Parathyroid adenoma (tissue), 2 donors: Measurements from ENCODE around the gene MISP.

ENCODE experiments used
- H2AFZ ChIP-seq: fragments of 300-600 bp; sonication (generic); one replicate; pipeline ENCODE4 v1.7.0; 2017; ENCODE audit warnings: antibody characterized with exemption, mild to moderate bottlenecking
- H3K27ac ChIP-seq: fragments of 300-600 bp; sonication (generic); one replicate; pipeline ENCODE4 v1.7.0; 2017
- H3K27me3 ChIP-seq: fragments of 300-600 bp; sonication (generic); one replicate; pipeline ENCODE4 v1.7.0; 2017; ENCODE audit warnings: low read length; ENCODE audit not compliant: control insufficient read depth, insufficient read depth
- H3K36me3 ChIP-seq: fragments of 300-600 bp; sonication (generic); one replicate; pipeline ENCODE4 v1.7.0; 2017; ENCODE audit warnings: low read length; ENCODE audit not compliant: control insufficient read depth, insufficient read depth
- H3K4me1 ChIP-seq: fragments of 300-600 bp; sonication (generic); one replicate; pipeline ENCODE4 v1.7.0; 2017; ENCODE audit warnings: control low read depth
- H3K4me2 ChIP-seq: fragments of 300-600 bp; sonication (generic); one replicate; pipeline ENCODE4 v1.7.0; 2017; ENCODE audit warnings: low read length
- H3K4me3 ChIP-seq: fragments of 300-600 bp; sonication (generic); one replicate; pipeline ENCODE4 v1.7.0; 2017; ENCODE audit warnings: low read depth, low read length
- H3K79me2 ChIP-seq: fragments of 300-600 bp; sonication (generic); one replicate; pipeline ENCODE4 v1.7.0; 2017; ENCODE audit warnings: control low read depth
- H3K9ac ChIP-seq: fragments of 300-600 bp; sonication (generic); one replicate; pipeline ENCODE4 v1.7.0; 2017; ENCODE audit warnings: mild to moderate bottlenecking
- H3K9me3 ChIP-seq: fragments of 300-600 bp; sonication (generic); one replicate; pipeline ENCODE4 v1.7.0; 2017; ENCODE audit warnings: low read length; ENCODE audit not compliant: control insufficient read depth
- CTCF ChIP-seq: fragments of 300-600 bp; sonication (generic); IDR thresholded peaks from one replicate; pipeline ENCODE4 v1.7.0; 2017; ENCODE audit warnings: antibody characterized with exemption, mild to moderate bottlenecking
- donor health status: primary hyperparathyroidism.

The MISP gene

GRCh38 chr19:788983-789700, 38.2 kb downstream of the MISP start:
- H3K27ac ChIP-seq: peak overlapping the region; percentile 87
- no peaks in the 10 kb centered on the region for H3K79me2 ChIP-seq
- H3K9me3 ChIP-seq: no peaks in the 10 kb centered on the region
- H2AFZ ChIP-seq: peak overlapping the region; percentile 93
- H3K9ac ChIP-seq: no peak overlapping the region
- H3K36me3 ChIP-seq: no peaks in the 10 kb centered on the region
- H3K4me2 ChIP-seq: peak overlapping the region; percentile 63
- peaks cover 14% of the 10 kb centered on the region for H3K4me1 ChIP-seq
- no peaks in the 10 kb centered on the region for H3K27me3 ChIP-seq
- no peak for TF ChIP-seq CTCF
- peak overlapping the region; percentile 36 for H3K4me3 ChIP-seq

DNA sequence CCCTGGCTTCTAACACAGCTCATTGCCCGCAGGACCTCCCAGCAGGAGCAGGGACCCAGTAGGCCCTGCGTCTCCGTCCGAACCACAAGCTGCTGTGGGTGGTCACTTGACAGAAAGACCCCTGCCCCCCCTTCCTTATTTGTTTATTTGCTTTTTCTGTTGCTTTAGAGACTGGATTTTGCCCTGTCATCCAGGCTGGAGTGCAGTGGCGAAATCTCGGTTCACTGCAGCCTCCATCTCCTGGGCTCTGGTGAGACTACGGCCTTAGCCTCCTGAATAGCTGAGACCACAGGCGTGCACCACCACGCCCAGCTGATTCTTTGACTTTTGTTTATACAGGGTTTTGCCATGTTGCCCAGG, 38.8 kb downstream of the MISP start:
- Histone ChIP-seq H3K36me3 (no peaks in the 10 kb centered on the region), H3K27ac (peak overlapping the region; percentile 87), H3K9me3 (no peaks in the 10 kb centered on the region), H3K4me1 (peaks cover 14% of the 10 kb centered on the region), H3K9ac (no peak overlapping the region), H2AFZ (peak overlapping the region; percentile 93), H3K27me3 (no peaks in the 10 kb centered on the region), H3K4me2 (peak overlapping the region; percentile 63), H3K79me2 (no peaks in the 10 kb centered on the region), H3K4me3 (peak overlapping the region; percentile 36)
- no peak for TF ChIP-seq CTCF

GRCh38 chr19:791007-791566, 40.2 kb downstream of the MISP start:
- TF ChIP-seq CTCF: no peak
- no peaks in the 10 kb centered on the region for H3K36me3 ChIP-seq
- no peaks in the 10 kb centered on the region for H3K9me3 ChIP-seq
- no peak overlapping the region for H3K27ac ChIP-seq
- H3K4me2 ChIP-seq: no peak overlapping the region
- no peak overlapping the region for H3K9ac ChIP-seq
- peaks cover 14% of the 10 kb centered on the region for H3K4me1 ChIP-seq
- no peak overlapping the region for H3K4me3 ChIP-seq
- H3K79me2 ChIP-seq: no peaks in the 10 kb centered on the region
- H2AFZ ChIP-seq: no peak overlapping the region
- no peaks in the 10 kb centered on the region for H3K27me3 ChIP-seq

DNA sequence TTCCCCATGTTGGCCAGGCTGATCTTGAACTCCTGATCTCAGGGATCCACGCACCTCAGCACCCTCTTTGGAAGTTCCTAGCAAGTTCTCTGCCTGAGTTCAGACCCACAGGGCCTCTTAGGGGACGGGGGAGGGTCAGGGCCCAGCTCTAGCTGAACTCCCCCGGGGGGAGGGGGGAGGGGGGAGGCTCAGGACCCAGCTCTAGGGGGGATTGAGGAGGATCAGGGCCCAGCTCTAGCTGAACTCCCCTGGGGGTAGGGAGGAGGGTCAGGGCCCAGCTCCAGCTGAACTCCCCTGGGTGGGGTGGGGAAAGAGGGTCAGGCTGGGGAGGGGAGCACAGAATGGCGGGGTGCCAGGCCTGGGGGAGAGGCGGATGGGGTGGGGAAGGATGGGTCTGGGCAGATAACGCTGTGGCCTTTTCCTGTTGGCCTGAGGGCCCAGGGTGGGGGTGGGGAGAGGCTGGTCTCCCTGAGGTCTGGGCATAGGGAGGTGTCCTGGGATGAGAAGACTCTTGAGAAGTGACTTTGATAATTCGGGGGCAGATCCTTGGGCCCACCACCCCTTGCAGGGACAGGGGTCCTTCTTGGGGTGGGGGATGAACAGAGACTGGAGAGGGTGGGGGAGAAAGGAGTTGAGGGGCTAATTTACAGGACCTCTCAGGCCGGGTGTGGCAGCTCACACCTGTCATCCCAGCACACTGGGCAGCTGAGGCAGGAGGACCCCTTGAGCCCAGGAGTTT, 40.8 kb downstream of the MISP start:
- Histone ChIP-seq H3K27me3 (no peaks in the 10 kb centered on the region), H3K9me3 (no peaks in the 10 kb centered on the region), H3K4me2 (no peak overlapping the region), H3K36me3 (no peaks in the 10 kb centered on the region), H3K4me1 (peaks cover 14% of the 10 kb centered on the region), H3K9ac (no peak overlapping the region), H3K27ac (peak overlapping the region; percentile 12), H3K4me3 (no peak overlapping the region), H3K79me2 (no peaks in the 10 kb centered on the region), H2AFZ (no peak overlapping the region)
- TF ChIP-seq CTCF: no peak
